NCI-H2227 (cell line): ENCODE results near the gene UNC45A.

Experiments used
- DNase-seq: peaks from one replicate; lab custom pipeline; 2025; ENCODE audit not compliant: unreplicated experiment; lab: John Stamatoyannopoulos, UW

UNC45A gene

DNA sequence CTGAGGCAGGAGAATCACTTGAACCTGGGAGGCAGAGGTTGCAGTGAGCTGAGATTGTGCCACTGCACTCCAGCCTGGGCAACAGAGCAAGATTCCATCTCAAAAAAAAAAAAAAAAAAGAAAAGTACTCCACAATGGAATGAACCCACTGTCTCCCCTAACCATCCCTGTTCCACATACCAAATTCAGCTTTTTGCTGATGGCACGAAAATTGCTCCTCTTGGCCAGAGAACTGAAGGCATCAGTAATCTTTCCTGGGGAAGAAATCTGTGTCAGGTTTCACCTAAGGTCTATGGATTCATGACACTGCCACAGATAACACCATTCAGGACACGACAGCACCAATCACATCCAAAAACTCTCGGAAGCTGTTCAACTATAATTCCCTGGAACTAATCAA lies 66.1 kb downstream of the UNC45A start:
- no peak for DNase-seq
